GM12865 (cell line): ENCODE results near the gene RBM34.
"Not testable (repeated sequence)": the region's sequence is repeated elsewhere in the genome, so short reads cannot be mapped to it uniquely, and the experiment has no call there.

Experiments
- DNase-seq: peaks from one replicate; pipeline ENCODE4 v3.0.0; 2010; ENCODE audit warnings: low read depth
- H3K4me3 ChIP-seq: 2 replicates; pipeline ENCODE4 v1.5.1; 2011; ENCODE audit warnings: mild to moderate bottlenecking, low read depth, low read length, control low read depth
- TF ChIP-seq, protein P1 (sequence below): IDR thresholded peaks from 2 replicates; pipeline ENCODE4 v1.5.1; 2011; ENCODE audit warnings: low read length, control low read depth, low read depth, inconsistent platforms; ENCODE audit not compliant: insufficient read depth; ENCODE audit errors: missing control alignments

Gene RBM34

DNA sequence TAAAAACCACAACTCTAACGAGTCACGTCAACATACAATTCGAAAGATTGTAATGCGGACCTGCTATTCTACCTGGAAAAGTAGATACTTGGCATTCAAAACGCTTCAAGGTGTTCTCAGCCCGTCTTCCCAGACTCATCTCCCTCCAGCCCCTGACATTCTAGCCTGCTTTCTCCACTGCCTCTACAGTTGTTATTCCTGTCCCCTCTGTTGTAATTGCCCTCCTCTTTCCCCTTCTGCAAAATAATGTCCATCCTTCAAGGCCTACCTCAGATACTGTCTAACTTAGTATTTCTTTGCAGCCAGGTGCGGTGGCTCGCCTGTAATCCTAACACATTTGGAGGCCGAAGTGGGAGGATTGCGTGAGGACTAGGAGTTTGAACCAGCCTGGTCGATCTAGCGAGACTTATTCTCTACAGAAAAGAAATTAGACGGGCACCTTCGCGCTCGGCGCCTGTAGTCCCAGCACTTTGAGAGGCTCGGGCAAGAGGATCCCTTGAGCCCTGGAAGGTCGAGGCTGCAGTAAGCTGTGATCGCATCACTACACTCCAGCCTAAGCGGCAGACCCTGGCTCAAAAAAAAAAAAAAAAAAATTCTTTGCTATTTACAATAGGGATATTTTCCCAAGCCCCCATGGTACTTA, 756 bp upstream of the RBM34 start:
- H3K4me3 ChIP-seq: peak overlapping the region; percentile 61
- TF ChIP-seq, protein P1, sequence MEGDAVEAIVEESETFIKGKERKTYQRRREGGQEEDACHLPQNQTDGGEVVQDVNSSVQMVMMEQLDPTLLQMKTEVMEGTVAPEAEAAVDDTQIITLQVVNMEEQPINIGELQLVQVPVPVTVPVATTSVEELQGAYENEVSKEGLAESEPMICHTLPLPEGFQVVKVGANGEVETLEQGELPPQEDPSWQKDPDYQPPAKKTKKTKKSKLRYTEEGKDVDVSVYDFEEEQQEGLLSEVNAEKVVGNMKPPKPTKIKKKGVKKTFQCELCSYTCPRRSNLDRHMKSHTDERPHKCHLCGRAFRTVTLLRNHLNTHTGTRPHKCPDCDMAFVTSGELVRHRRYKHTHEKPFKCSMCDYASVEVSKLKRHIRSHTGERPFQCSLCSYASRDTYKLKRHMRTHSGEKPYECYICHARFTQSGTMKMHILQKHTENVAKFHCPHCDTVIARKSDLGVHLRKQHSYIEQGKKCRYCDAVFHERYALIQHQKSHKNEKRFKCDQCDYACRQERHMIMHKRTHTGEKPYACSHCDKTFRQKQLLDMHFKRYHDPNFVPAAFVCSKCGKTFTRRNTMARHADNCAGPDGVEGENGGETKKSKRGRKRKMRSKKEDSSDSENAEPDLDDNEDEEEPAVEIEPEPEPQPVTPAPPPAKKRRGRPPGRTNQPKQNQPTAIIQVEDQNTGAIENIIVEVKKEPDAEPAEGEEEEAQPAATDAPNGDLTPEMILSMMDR: no peak
- no peak for DNase-seq

DNA sequence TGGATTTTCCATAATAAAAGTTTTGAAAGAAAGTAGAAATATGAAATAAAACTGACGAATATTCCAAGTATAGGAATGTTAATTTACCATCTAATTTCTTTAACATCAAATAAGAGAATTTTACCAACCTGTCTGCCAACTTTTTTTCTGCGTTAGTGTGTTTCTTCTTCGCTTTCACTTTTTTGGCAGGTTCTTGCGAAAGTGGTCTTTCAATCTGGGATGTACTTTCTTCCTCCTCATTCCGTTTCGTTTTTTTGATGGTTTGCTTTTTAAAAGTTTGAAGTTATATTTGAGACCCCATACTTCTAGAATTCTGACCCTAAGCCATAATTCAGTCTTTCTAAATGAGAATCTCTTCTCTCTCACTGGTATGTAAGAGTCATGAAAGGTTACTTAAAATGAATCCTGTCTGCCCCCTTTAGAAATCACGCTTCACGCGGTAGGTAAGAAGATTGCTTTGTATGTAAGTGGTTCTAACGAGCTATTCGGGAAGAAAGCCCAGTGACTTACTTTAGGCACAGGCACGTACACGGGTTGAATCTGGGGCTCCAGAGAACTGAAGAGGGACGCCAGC, 580 bp downstream of the RBM34 start:
- peak overlapping the region; percentile 61 for H3K4me3 ChIP-seq
- TF ChIP-seq, protein P1: no peak
- DNase-seq: peak; percentile 78

DNA sequence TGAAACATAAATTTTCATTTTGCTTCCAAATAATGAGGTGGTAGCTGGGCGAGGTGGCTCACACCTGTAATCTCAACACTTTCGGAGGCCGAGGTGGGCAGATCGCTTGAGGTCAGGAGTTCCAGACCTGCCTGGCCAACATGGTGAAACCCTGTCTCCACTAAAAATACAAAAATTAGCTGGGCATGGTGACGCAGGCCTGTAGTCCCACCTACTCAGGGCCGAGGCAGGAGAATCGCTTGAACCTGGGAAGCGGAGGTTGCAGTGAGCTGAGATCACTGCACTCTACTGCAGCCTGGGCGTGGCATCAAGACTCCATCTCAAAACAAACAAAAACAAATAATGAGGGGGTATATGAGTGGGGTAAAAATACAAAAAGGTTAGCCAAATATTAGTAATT, 1.1 kb downstream of the RBM34 start:
- not testable (repeated sequence) for DNase-seq

DNA sequence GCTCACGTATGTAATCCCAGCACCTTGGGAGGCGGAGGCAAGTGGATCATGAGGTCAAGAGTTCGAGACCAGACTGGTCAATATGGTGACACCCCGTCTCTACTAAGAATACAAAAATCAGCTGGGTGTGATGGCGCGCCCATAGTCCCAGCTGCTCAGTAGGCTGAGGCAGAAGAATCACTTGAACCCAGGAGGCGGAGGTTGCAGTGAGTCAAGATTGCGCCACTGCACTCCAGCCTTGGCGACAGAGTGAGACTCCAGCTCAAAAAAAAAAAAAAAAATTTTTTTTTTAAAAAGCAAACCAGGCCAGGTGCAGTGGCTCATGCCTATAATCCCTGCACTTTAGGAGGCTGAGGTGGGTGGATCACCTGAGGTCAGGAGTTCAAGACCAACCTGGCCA, 1.8 kb downstream of the RBM34 start:
- not testable (repeated sequence) for DNase-seq, H3K4me3 ChIP-seq

More for the DNA sequence above, 1.1 kb downstream of the RBM34 start:
- peak overlapping the region; percentile 61 for H3K4me3 ChIP-seq

DNA sequence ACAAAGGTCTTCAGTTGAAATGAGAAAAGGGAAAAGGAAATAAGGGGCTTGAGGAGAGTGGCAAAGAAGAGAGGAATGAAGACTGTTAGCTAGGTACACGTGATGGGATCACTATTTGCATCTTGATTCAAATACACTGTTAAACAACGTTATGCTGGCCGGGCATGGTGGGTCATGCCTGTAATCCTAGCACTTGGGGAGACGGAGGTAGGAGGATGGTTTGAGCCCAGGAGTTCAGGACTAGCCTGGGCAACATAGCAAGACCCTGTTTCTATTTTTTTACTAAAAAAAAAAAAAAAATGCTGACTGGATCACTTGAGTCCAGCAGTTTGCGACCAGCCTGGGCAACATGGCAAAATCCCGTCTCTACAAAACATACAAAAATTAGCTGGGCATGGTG, 2.4 kb downstream of the RBM34 start:
- DNase-seq: no peak
- TF ChIP-seq, protein P1: no peak
- H3K4me3 ChIP-seq: no peak overlapping the region

DNA sequence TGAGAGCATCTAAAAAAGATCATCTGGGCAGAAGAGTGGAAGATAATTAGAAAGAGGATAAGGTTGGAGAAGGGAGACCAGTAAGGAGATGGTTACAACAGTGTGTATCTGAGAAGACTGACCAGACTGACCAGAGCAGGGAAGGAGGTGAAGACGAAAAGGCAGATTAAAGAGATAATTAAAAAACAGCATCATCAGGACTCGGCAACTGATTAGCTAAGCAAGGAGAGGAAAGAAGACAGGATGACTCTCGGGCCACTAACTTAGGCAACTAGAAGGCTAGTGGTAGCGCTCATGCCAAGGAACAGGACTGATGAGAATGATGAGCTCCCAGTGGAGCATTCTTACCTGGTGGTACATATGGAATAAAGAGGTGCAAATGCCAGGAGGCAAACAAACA, 3.9 kb downstream of the RBM34 start:
- no peak overlapping the region for H3K4me3 ChIP-seq
- DNase-seq: no peak
- TF ChIP-seq, protein P1: no peak

DNA sequence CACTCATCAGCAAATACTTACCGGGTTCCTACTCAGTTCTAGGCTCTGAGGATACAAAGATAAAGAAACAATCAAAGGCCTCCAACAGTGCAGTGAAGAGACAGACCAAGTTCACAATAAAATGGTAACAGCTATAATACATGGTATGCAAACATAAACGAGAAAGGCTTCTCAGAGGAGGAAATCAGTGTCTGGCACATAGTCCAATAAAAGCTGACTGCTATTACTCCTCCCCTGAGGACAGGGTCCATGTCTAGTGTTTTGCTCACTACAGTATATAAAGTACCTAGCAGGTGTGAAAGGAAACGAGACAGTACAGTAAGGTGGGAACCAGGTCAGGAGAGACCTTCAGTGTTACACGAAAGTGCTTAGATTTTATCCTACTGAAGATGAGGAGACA, 4.3 kb downstream of the RBM34 start:
- no peak overlapping the region for H3K4me3 ChIP-seq
- TF ChIP-seq, protein P1: no peak
- no peak for DNase-seq

DNA sequence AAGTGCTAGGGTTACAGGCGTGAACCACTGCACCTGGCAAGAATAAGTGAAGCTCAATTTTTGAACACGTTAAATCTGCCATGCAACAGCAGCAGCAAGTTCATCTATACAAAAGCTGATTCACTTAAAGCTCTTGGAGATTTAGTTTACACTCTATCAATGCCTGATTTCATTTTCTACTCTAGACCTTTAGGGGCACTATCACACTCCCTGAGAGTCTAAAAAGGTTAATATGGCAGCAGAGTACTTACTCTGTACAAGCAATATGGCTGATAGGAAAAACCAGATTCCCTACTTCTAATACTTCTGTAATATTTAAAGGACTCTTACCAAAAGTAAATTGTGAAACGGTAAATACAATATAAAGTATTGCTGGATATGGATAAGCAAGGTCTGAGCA, 4.8 kb downstream of the RBM34 start:
- no peak overlapping the region for H3K4me3 ChIP-seq
- no peak for DNase-seq
- TF ChIP-seq, protein P1: no peak
